Esophagus squamous epithelium (tissue), 5 donors: ENCODE data around the gene SEC23B. TPM values are rescaled to one million over a fixed set of nuclear protein-coding genes. Genes with fewer than 3 reads are reported as not detected.

ENCODE experiments used
- DNase-seq: peaks from one replicate; lab custom pipeline; 2025; lab: John Stamatoyannopoulos, UW
- H3K27ac ChIP-seq, 4 donors: fragments of 200-600 bp; sonication (generic); one replicate each; pipeline ENCODE4 v1.5.1; 2016 to 2019; ENCODE audit warnings: mild to moderate bottlenecking in 1 of 4
- H3K27me3 ChIP-seq, 4 donors: fragments of 200-600 bp; sonication (generic); 1 replicate in 3 of 4; 2 replicates in 1 of 4; pipeline versions ENCODE4 v1.5.1 to v1.6.0; 2017 to 2021; ENCODE audit warnings: antibody characterized with exemption in 1 of 4
- H3K36me3 ChIP-seq, 3 donors: fragments of 200-600 bp; sonication (generic); one replicate each; pipeline ENCODE4 v1.5.1; 2016 to 2019
- H3K4me1 ChIP-seq, 3 donors: fragments of 200-600 bp; sonication (generic); one replicate each; pipeline ENCODE4 v1.5.1; 2017 to 2019
- H3K4me3 ChIP-seq, 4 donors: fragments of 200-600 bp; sonication (generic); 1 replicate in 3 of 4; 2 replicates in 1 of 4; pipeline ENCODE4 v1.5.1; 2016 to 2019; ENCODE audit warnings: mild to moderate bottlenecking in 2 of 4, moderate library complexity in 1 of 4
- H3K9me3 ChIP-seq, 3 donors: fragments of 200-600 bp; sonication (generic); one replicate each; pipeline ENCODE4 v1.5.1; 2016 to 2019
- POLR2A ChIP-seq, 4 donors: fragments of 450-650 bp; IDR thresholded peaks; one replicate each; pipeline ENCODE4 v1.6.1; 2017; ENCODE audit warnings: antibody characterized with exemption in 4 of 4, mild to moderate bottlenecking in 4 of 4, moderate library complexity in 3 of 4
- WGBS, 2 donors: methylation state at CpG; one replicate each; pipeline ENCODE4 v1.1.5; 2018; 5-methylcytosine and 5-hydroxymethylcytosine counted together
- intact Hi-C: fragments of 100-400 bp; cut with DNase I; formaldehyde crosslinking; loops from one replicate; pipeline ENCODE4 v1.15.0; 2022
- small RNA-seq, 4 donors: library from RNA; depleted of rRNA; stranded (forward); fragments of <200 nt; gene quantifications; one replicate each; pipeline ENCODE3, GENCODE V24; 2016
- total RNA-seq, 4 donors: library from RNA; depleted of rRNA; stranded (reverse); fragments of >200 nt; gene quantifications; one replicate each; pipeline ENCODE4 v1.1.0, GENCODE V29; 2016
- TF ChIP-seq, protein P1 (sequence below), 6 experiments: fragments of 450-650 bp in 4 of 6; fragments of 200-600 bp in 2 of 6; sonication (generic) in 2 of 6; IDR thresholded peaks; one replicate each; pipeline ENCODE4 v1.5.1; 2016 to 2019; ENCODE audit warnings: antibody characterized with exemption in 6 of 6, mild to moderate bottlenecking in 4 of 6, moderate library complexity in 4 of 6
- donor health status: DM: yes; HTN: yes; CAD: no.

SEC23B gene
- total RNA-seq, 4 donors from 2014 or later = 37.6 to 72.3 (median 43.9) TPM

DNA sequence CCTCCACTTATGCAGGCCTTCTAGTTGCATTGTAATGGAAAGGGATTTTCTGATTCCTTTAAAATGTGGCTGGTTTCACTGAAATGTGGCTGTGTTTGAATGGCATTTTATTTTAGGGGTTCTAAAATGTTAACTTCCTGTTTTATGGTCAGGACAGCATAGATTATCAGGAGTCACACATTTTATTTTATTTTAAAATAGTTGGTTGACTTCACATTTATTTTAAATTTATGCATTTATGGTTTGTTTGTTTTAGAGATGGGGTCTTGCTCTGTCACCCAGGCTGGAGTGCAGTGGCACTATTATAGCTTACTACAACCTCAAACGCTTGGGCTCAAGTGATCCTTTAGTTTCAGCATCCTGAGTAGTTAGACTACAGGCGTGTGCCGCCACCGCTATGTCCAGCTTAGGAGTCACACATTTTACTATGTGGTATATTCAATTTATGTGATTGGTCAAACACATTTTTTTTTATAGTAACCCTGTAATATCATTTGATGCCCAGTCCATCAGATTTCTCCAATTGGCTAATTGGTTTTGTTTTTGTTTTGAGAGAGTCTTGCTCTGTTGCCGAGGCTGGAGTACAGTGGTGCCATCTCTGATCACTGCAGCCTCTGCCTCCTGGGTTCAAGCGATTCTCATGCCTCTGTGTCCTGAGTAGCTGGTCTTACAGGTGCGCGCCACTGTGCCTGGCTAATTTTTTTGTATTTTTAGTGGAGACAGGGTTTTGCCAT is 82.4 kb downstream of the SEC23B start:
- H3K27me3 ChIP-seq = no peaks in the 10 kb centered on the region
- H3K4me1 ChIP-seq = peaks cover 0 to 17% (median 6%) of the 10 kb centered on the region in 3 donors
- no peak overlapping the region for H3K27ac ChIP-seq
- H3K9me3 ChIP-seq = no peaks in the 10 kb centered on the region
- no peak overlapping the region for H3K4me3 ChIP-seq
- H3K36me3 ChIP-seq = peaks cover 0 to 15% (median 0%) of the 10 kb centered on the region in 3 donors
- 84 to 89% methylated on average over 8 of the region's 8 CpGs for WGBS, 2 donors
- DNase-seq = no peak
- intact Hi-C loops = no loop called here
- TF ChIP-seq, protein P1, sequence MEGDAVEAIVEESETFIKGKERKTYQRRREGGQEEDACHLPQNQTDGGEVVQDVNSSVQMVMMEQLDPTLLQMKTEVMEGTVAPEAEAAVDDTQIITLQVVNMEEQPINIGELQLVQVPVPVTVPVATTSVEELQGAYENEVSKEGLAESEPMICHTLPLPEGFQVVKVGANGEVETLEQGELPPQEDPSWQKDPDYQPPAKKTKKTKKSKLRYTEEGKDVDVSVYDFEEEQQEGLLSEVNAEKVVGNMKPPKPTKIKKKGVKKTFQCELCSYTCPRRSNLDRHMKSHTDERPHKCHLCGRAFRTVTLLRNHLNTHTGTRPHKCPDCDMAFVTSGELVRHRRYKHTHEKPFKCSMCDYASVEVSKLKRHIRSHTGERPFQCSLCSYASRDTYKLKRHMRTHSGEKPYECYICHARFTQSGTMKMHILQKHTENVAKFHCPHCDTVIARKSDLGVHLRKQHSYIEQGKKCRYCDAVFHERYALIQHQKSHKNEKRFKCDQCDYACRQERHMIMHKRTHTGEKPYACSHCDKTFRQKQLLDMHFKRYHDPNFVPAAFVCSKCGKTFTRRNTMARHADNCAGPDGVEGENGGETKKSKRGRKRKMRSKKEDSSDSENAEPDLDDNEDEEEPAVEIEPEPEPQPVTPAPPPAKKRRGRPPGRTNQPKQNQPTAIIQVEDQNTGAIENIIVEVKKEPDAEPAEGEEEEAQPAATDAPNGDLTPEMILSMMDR (IDR thresholded peaks at IDR 0.05) = no peak
- TF ChIP-seq POLR2A (IDR thresholded peaks at IDR 0.05) = no peak

DNA sequence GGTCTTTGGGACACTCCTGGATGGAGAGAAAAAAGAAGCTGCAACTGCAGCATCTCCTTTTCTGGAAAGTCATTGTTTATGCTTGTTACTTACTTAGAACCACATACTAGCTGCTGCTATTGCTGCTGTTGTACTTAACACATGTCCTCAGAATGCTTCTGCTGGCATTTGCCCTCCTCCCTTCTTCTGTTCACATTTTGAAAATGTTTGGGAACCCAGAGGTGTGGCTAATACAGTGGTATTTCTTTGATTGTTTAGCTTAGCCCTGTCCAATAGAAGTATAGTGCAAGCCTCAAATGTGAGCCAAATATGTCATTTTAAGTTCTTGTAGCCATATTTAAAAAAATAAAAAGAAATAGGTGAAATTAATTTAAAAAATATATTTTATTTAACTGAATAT is 88.5 kb downstream of the SEC23B start:
- TF ChIP-seq, protein P1 (IDR thresholded peaks at IDR 0.05) = no peak
- no peak for TF ChIP-seq POLR2A (IDR thresholded peaks at IDR 0.05)
- DNase-seq = no peak
- intact Hi-C loops = no loop called here

DNA sequence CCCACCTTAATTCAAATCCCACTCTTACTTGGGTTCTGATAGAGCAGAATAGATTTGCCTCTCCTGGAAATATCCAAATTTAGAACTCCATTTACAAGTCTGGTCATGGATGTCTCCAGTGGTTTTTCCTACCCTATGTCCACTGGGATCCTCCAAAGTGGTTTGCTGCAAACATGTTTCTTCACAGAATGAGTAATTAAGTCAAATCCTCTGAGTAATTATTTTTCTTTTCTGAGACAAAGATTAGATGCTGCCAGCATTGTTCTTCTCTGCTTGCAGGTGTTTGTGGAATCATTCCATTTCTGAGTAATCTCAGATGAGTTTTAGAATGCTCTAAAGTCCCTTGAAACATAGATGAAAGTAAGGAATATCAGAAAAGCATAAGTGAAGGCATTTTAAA is 102.0 kb downstream of the SEC23B start:
- intact Hi-C loops = no loop called here
- DNase-seq = no peak

More for the DNA sequence above, 88.5 kb downstream of the SEC23B start:
- H3K27ac ChIP-seq = no peak overlapping the region
- H3K27me3 ChIP-seq = no peaks in the 10 kb centered on the region
- no peaks in the 10 kb centered on the region for H3K4me1 ChIP-seq
- no peaks in the 10 kb centered on the region for H3K9me3 ChIP-seq
- peaks cover 0 to 59% (median 4%) of the 10 kb centered on the region in 3 donors for H3K36me3 ChIP-seq
- no peak overlapping the region for H3K4me3 ChIP-seq

More for the DNA sequence above, 102.0 kb downstream of the SEC23B start:
- no peaks in the 10 kb centered on the region for H3K27me3 ChIP-seq
- H3K27ac ChIP-seq = no peak overlapping the region
- TF ChIP-seq, protein P1 (IDR thresholded peaks at IDR 0.05) = no peak
- TF ChIP-seq POLR2A (IDR thresholded peaks at IDR 0.05) = no peak
- H3K4me3 ChIP-seq = no peak overlapping the region
- H3K4me1 ChIP-seq = peaks cover 0 to 21% (median 0%) of the 10 kb centered on the region in 3 donors
- H3K9me3 ChIP-seq = no peaks in the 10 kb centered on the region
- no peaks in the 10 kb centered on the region for H3K36me3 ChIP-seq

Small RNAs within 50 kb of the gene (small RNA-seq; reads per million reads assigned to genes)
- gene MIR3192 (0 to 0.27 (median 0) reads per million in 4 donors), gene RN7SL638P (0 reads per million in 4 donors), gene RNU6ATAC34P (0 reads per million in 4 donors)

Other genes starting within 250 kb of the SEC23B start
- 10 to 100 TPM; 10.1 to 20.2 (median 13.7) TPM for gene ZNF133, start 219.4 kb upstream of the SEC23B start, total RNA-seq
- gene DZANK1, start 40.9 kb upstream of the SEC23B start, total RNA-seq = 1 to 10 TPM in 2 of 4 donors, under 1 TPM in 2; 0.92 to 5.2 (median 1.1) TPM
- gene POLR3F, start 40.5 kb upstream of the SEC23B start, total RNA-seq = 1 to 10 TPM; 5.1 to 9.2 (median 6.9) TPM
- 10 to 100 TPM in 3 of 4 donors, 1 to 10 TPM in 1; 6.6 to 27.7 (median 11.4) TPM for gene RBBP9, start 10.7 kb upstream of the SEC23B start, total RNA-seq
- 100 to 1,000 TPM in 2 of 4 donors, 10 to 100 TPM in 2; 72.0 to 147 (median 106) TPM for gene SMIM26, start 59.5 kb downstream of the SEC23B start, total RNA-seq
- 10 to 100 TPM; 27.3 to 54.0 (median 35.2) TPM for gene DTD1, start 80.1 kb downstream of the SEC23B start, total RNA-seq